Measurements from ENCODE around the gene RAB1A. TPM values are rescaled to one million over a fixed set of nuclear protein-coding genes. Genes with fewer than 3 reads are reported as not detected.
"Not testable (repeated sequence)": the region's sequence is repeated elsewhere in the genome, so short reads cannot be mapped to it uniquely, and the experiment has no call there.

RAB1A gene
- total RNA-seq: 10 to 100 TPM; 58.7 to 62.7 TPM

- Mint-ChIP-seq H3K4me1 (ENCODE audit: low read depth) (peaks cover 32% of the 10 kb centered on the region), H3K27me3 (ENCODE audit: low read depth) (no peaks in the 10 kb centered on the region), H3K4me3 (peak within 1 kb of the TSS; percentile 100), H3K27ac (peak within 1 kb of the TSS; percentile 100), H3K9me3 (ENCODE audit: insufficient read depth) (no peaks in the 10 kb centered on the region), H3K36me3 (ENCODE audit: low read depth) (peaks cover 11% of the 10 kb centered on the region)
- ChIA-PET CTCF (interaction anchor here (0.6 to 2.9 kb wide), 22 partner anchors 9 to 213 kb away, joined by 3 to 18 read pairs (median 4); partner anchors contain the start of genes ACTR2 and CEP68), POLR2A (interaction anchor here (0.8 to 2.6 kb wide), 16 partner anchors 10 to 306 kb away, joined by 3 to 29 read pairs (median 4); partner anchors contain the start of genes ACTR2 and CEP68)
- DNase-seq: peak; percentile 100
- ATAC-seq: peak; percentile 96
These were observed at the start of gene RAB1A for GRCh38 chr2:65129826-65130663. Gene RAB1A, minus strand, starts transcription at chr2:65130106. Its CDS starts 191 bp downstream, at chr2:65129915.

- no peaks in the 10 kb centered on the region for H3K9me3 Mint-ChIP-seq (ENCODE audit: insufficient read depth)
- no peak overlapping the region for H3K27ac Mint-ChIP-seq
- no peak for ATAC-seq
- POLR2A ChIA-PET: no interaction called here
- H3K36me3 Mint-ChIP-seq (ENCODE audit: low read depth): no peaks in the 10 kb centered on the region
- DNase-seq: no peak
- H3K27me3 Mint-ChIP-seq (ENCODE audit: low read depth): peaks cover 5% of the 10 kb centered on the region
- no peak overlapping the region for H3K4me3 Mint-ChIP-seq
- CTCF ChIA-PET: interaction anchor here (1.9 to 3.1 kb wide), 3 partner anchors 9 to 113 kb away, joined by 8 to 14 read pairs (median 12); no protein-coding TSS in a partner anchor
- no peaks in the 10 kb centered on the region for H3K4me1 Mint-ChIP-seq (ENCODE audit: low read depth)
These were observed 48.0 kb upstream of the RAB1A start for GRCh38 chr2:65177751-65178442.

- H3K4me3 Mint-ChIP-seq: no peak overlapping the region
- H3K36me3 Mint-ChIP-seq (ENCODE audit: low read depth): no peaks in the 10 kb centered on the region
- DNase-seq (no peak), ATAC-seq (no peak)
- CTCF ChIA-PET: interaction anchor here (1.2 to 2.2 kb wide), 2 partner anchors 11 to 397 kb away, joined by 5 to 9 read pairs; no protein-coding TSS in a partner anchor
- H3K9me3 Mint-ChIP-seq (ENCODE audit: insufficient read depth): no peaks in the 10 kb centered on the region
- no peaks in the 10 kb centered on the region for H3K4me1 Mint-ChIP-seq (ENCODE audit: low read depth)
- POLR2A ChIA-PET: no interaction called here
- peaks cover 5% of the 10 kb centered on the region for H3K27me3 Mint-ChIP-seq (ENCODE audit: low read depth)
- no peak overlapping the region for H3K27ac Mint-ChIP-seq
These were observed 46.1 kb upstream of the RAB1A start for GRCh38 chr2:65175894-65176530.

- H3K4me1 Mint-ChIP-seq (ENCODE audit: low read depth); H3K27me3 Mint-ChIP-seq (ENCODE audit: low read depth); DNase-seq; H3K27ac Mint-ChIP-seq; POLR2A ChIA-PET; H3K4me3 Mint-ChIP-seq; H3K9me3 Mint-ChIP-seq (ENCODE audit: insufficient read depth); H3K36me3 Mint-ChIP-seq (ENCODE audit: low read depth); ATAC-seq: not testable (repeated sequence)
- CTCF ChIA-PET: interaction anchor here (0.9 kb wide), 1 partner anchor 37 kb away, joined by 3 read pairs; no protein-coding TSS in a partner anchor
These were observed 44.1 kb upstream of the RAB1A start for GRCh38 chr2:65174031-65174430.

GRCh38 chr2:65172994-65173790, 43.3 kb upstream of the RAB1A start:
- no peaks in the 10 kb centered on the region for H3K9me3 Mint-ChIP-seq (ENCODE audit: insufficient read depth)
- ChIA-PET POLR2A (no interaction called here), CTCF (no interaction called here)
- no peak overlapping the region for H3K4me3 Mint-ChIP-seq
- H3K27ac Mint-ChIP-seq: no peak overlapping the region
- no peaks in the 10 kb centered on the region for H3K27me3 Mint-ChIP-seq (ENCODE audit: low read depth)
- no peak for ATAC-seq
- no peaks in the 10 kb centered on the region for H3K4me1 Mint-ChIP-seq (ENCODE audit: low read depth)
- no peaks in the 10 kb centered on the region for H3K36me3 Mint-ChIP-seq (ENCODE audit: low read depth)
- DNase-seq: no peak

GRCh38 chr2:65170611-65171477, 40.9 kb upstream of the RAB1A start:
- POLR2A ChIA-PET; ATAC-seq; H3K27me3 Mint-ChIP-seq (ENCODE audit: low read depth); H3K36me3 Mint-ChIP-seq (ENCODE audit: low read depth); H3K4me3 Mint-ChIP-seq; H3K4me1 Mint-ChIP-seq (ENCODE audit: low read depth); DNase-seq; H3K27ac Mint-ChIP-seq; H3K9me3 Mint-ChIP-seq (ENCODE audit: insufficient read depth): not testable (repeated sequence)
- CTCF ChIA-PET: interaction anchor here (0.7 to 5.2 kb wide), 7 partner anchors 11 to 288 kb away, joined by 3 to 82 read pairs (median 9); partner anchors contain the start of gene CEP68

GRCh38 chr2:65169760-65170136, 39.8 kb upstream of the RAB1A start:
- H3K27me3 Mint-ChIP-seq (ENCODE audit: low read depth): no peaks in the 10 kb centered on the region
- DNase-seq: no peak
- H3K36me3 Mint-ChIP-seq (ENCODE audit: low read depth): no peaks in the 10 kb centered on the region
- ATAC-seq: no peak
- H3K9me3 Mint-ChIP-seq (ENCODE audit: insufficient read depth): no peaks in the 10 kb centered on the region
- no peaks in the 10 kb centered on the region for H3K4me1 Mint-ChIP-seq (ENCODE audit: low read depth)
- ChIA-PET CTCF (interaction anchor here (0.6 to 5.2 kb wide), 18 partner anchors 9 to 254 kb away, joined by 3 to 82 read pairs (median 6); partner anchors contain the start of genes CEP68 and RAB1A), POLR2A (no interaction called here)
- no peak overlapping the region for H3K27ac Mint-ChIP-seq
- no peak overlapping the region for H3K4me3 Mint-ChIP-seq

GRCh38 chr2:65165558-65165957, 35.7 kb upstream of the RAB1A start:
- ChIA-PET POLR2A (no interaction called here), CTCF (no interaction called here)
- ATAC-seq (no peak), DNase-seq (no peak)
- H3K27me3 Mint-ChIP-seq (ENCODE audit: low read depth): no peaks in the 10 kb centered on the region
- H3K36me3 Mint-ChIP-seq (ENCODE audit: low read depth): no peaks in the 10 kb centered on the region
- no peak overlapping the region for H3K4me3 Mint-ChIP-seq
- peaks cover 11% of the 10 kb centered on the region for H3K4me1 Mint-ChIP-seq (ENCODE audit: low read depth)
- H3K27ac Mint-ChIP-seq: no peak overlapping the region
- H3K9me3 Mint-ChIP-seq (ENCODE audit: insufficient read depth): no peaks in the 10 kb centered on the region

GRCh38 chr2:65164426-65164891, 34.6 kb upstream of the RAB1A start:
- Mint-ChIP-seq H3K27me3 (ENCODE audit: low read depth) (no peaks in the 10 kb centered on the region), H3K4me1 (ENCODE audit: low read depth) (peaks cover 21% of the 10 kb centered on the region), H3K4me3 (no peak overlapping the region), H3K9me3 (ENCODE audit: insufficient read depth) (no peaks in the 10 kb centered on the region), H3K27ac (no peak overlapping the region), H3K36me3 (ENCODE audit: low read depth) (no peaks in the 10 kb centered on the region)
- ChIA-PET CTCF (interaction anchor here (1.2 to 2.4 kb wide), 2 partner anchors 34 to 99 kb away, joined by 6 to 17 read pairs; partner anchors contain the start of gene RAB1A), POLR2A (interaction anchor here (1.1 kb wide), 1 partner anchor 35 kb away, joined by 3 read pairs; the partner anchor contains the start of gene RAB1A)
- DNase-seq (no peak), ATAC-seq (no peak)

GRCh38 chr2:65161551-65162100, 31.7 kb upstream of the RAB1A start:
- ATAC-seq (no peak), DNase-seq (no peak)
- H3K27me3 Mint-ChIP-seq (ENCODE audit: low read depth): no peaks in the 10 kb centered on the region
- CTCF ChIA-PET: interaction anchor here (2.5 to 2.8 kb wide), 2 partner anchors 8 to 97 kb away, joined by 11 read pairs; no protein-coding TSS in a partner anchor
- H3K36me3 Mint-ChIP-seq (ENCODE audit: low read depth): no peaks in the 10 kb centered on the region
- POLR2A ChIA-PET: no interaction called here
- no peak overlapping the region for H3K4me3 Mint-ChIP-seq
- H3K4me1 Mint-ChIP-seq (ENCODE audit: low read depth): peaks cover 26% of the 10 kb centered on the region
- no peaks in the 10 kb centered on the region for H3K9me3 Mint-ChIP-seq (ENCODE audit: insufficient read depth)
- no peak overlapping the region for H3K27ac Mint-ChIP-seq

Measured in activated CD8-positive, alpha-beta T cell treated with anti-CD3 and anti-CD28 coated beads, Interleukin-2, amount 10 ng/mL, durations not matched to agents 7 days and 5 days (primary cell).